Heart left ventricle (tissue), 13 donors: ENCODE measurements around the gene WDR86.

Experiments
- CTCF ChIP-seq, 12 donors: fragments of 200-600 bp; sonication (generic) in 4 of 12; IDR thresholded peaks; one replicate each; pipeline versions ENCODE4 v1.5.0 to v1.8.0; 2018 to 2022; ENCODE audit warnings: antibody characterized with exemption in 12 of 12, mild to moderate bottlenecking in 5 of 12
- POLR2A ChIP-seq, 2 donors: fragments of 450-650 bp; IDR thresholded peaks; one replicate each; pipeline ENCODE4 v1.6.1; 2017; ENCODE audit warnings: antibody characterized with exemption in 2 of 2, mild to moderate bottlenecking in 2 of 2, moderate library complexity in 2 of 2
- donor health status: ischemic (EF 13 %, LVEDD 7.1; RV severe dilation, severe dysfunction).
- donor health status: DM: no; HTN: yes; CAD: no.
- donor health status: DM: no; HTN: no; CAD: no.
- donor health status: ischemic (EF 25% LVEDD 6.9; RV normal size, moderate dysfunction).
- donor health status: ischemic (EF 25% LVEDD 5.7; RV mildly dilated, moderate dysfunction).
- donor health status: ischemic (EF 35%, LVEDD 5.7; RV mildly dilated, moderate dysfunction).
- donor health status: nonischemic (EF 11% LVEDD 7.7; RV severe dilation, severe dysfunction).
- donor health status: DM: yes; HTN: yes; CAD: no.
- donor health status: PGD.
- donor health status: ischemic (EF 29% LVEDD 5.4; RV normal size, mild dysfunction).
- donor health status: nonischemic (EF 23%, LVEDD 6.1; RV moderate dilation, normal function).

- TF ChIP-seq POLR2A (IDR thresholded peaks at IDR 0.05) (no peak), CTCF (IDR thresholded peaks at IDR 0.05) (no peak)
Observed at GRCh38 chr7:151424799-151425198, 15.0 kb upstream of the WDR86 start.
